Measurements from ENCODE around the gene WWOX. TPM values are rescaled to one million over a fixed set of nuclear protein-coding genes. Genes with fewer than 3 reads are reported as not detected.

The WWOX gene
- total RNA-seq, 1 experiment from 2014 or later = 28.3 TPM

GRCh38 chr16:78294538-78295225, 195.2 kb downstream of the WWOX start:
- Histone ChIP-seq H3K4me1 (ENCODE audit: insufficient read depth, low read length) (no peaks in the 10 kb centered on the region), H3K9ac (ENCODE audit: low read length) (no peak overlapping the region), H3K9me2 (replicated peaks; ENCODE audit: low read length) (no peaks in the 10 kb centered on the region), H4K20me1 (ENCODE audit: low read length) (no peaks in the 10 kb centered on the region), H2AFZ (ENCODE audit: low read length) (no peak overlapping the region), H3K79me2 (ENCODE audit: low read length) (no peaks in the 10 kb centered on the region), H3K4me3 (ENCODE audit: low read length) (no peak overlapping the region), H3K27ac (ENCODE audit: low read length) (no peak overlapping the region), H3K27me3 (ENCODE audit: low read length) (no peaks in the 10 kb centered on the region), H3F3A (ENCODE audit: low read length, unreplicated experiment) (no peaks in the 10 kb centered on the region), H3K9me3 (ENCODE audit: low read length) (no peaks in the 10 kb centered on the region), H3K36me3 (ENCODE audit: low read depth, low read length) (no peaks in the 10 kb centered on the region), H3K4me2 (ENCODE audit: low read length) (no peak overlapping the region)
- ChIA-PET CTCF (no interaction called here), POLR2A (ENCODE audit: unreplicated experiment) (no interaction called here)
- BruUV-seq (replicated peaks) = no TSS peak
- ATAC-seq (no peak), DNase-seq (no peak)
- no peak for TF ChIP-seq EZH2phosphoT487 (IDR thresholded peaks at IDR 0.05; ENCODE audit: borderline replicate concordance, low read length)
- TF ChIP-seq CTCF (conservative IDR thresholded peaks at IDR 0.05; ENCODE audit: low read depth, low read length) = no peak
- TF ChIP-seq EZH2 (IDR thresholded peaks at IDR 0.05; ENCODE audit: low read length, unreplicated experiment) = no peak
- intact Hi-C loops (cut with micrococcal nuclease) = no loop called here

DNA sequence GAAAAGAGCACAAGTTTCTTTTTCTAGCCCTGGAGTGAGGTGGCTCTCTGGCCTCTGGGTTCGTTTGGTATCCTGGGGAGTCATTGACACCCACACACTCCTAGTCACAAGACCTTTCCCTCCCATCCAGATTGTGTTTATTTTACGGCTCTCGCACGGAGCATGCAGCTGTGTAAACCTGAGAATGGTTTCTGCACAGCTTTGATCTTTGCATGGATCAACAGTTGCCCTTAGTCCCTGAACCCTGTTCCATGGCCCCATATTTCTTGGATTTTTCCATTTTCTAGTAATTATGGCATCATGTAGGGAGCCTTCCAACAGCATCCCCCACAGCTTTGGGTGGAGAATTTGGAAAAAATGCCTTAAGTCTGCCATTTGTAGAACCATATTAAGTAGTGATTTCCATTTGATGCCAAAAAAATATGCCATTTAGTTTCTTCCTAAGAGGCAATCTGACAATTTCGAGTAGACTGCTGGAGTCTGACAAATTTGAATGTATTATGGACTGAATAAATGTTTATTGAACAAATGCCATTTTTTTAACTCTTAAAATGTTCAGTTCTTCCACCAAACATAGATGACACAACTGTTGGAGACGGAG, 197.7 kb downstream of the WWOX start:
- POLR2A ChIA-PET (ENCODE audit: unreplicated experiment) = no interaction called here
- no peak for ATAC-seq
- H3K36me3 ChIP-seq (ENCODE audit: low read depth, low read length) = no peaks in the 10 kb centered on the region

More for the DNA sequence above, 197.7 kb downstream of the WWOX start:
- Histone ChIP-seq H3K4me1 (ENCODE audit: insufficient read depth, low read length) (no peaks in the 10 kb centered on the region), H3K27ac (ENCODE audit: low read length) (no peak overlapping the region), H3K79me2 (ENCODE audit: low read length) (no peaks in the 10 kb centered on the region), H3K4me3 (ENCODE audit: low read length) (no peak overlapping the region), H3K9me3 (ENCODE audit: low read length) (no peaks in the 10 kb centered on the region), H3K4me2 (ENCODE audit: low read length) (no peak overlapping the region), H2AFZ (ENCODE audit: low read length) (no peak overlapping the region), H4K20me1 (ENCODE audit: low read length) (no peaks in the 10 kb centered on the region), H3K9ac (ENCODE audit: low read length) (no peak overlapping the region), H3F3A (ENCODE audit: low read length, unreplicated experiment) (no peaks in the 10 kb centered on the region), H3K9me2 (replicated peaks; ENCODE audit: low read length) (no peaks in the 10 kb centered on the region), H3K27me3 (ENCODE audit: low read length) (no peaks in the 10 kb centered on the region)
- CTCF ChIA-PET = no interaction called here
- DNase-seq = no peak
- no peak for TF ChIP-seq CTCF (conservative IDR thresholded peaks at IDR 0.05; ENCODE audit: low read depth, low read length)
- TF ChIP-seq EZH2 (IDR thresholded peaks at IDR 0.05; ENCODE audit: low read length, unreplicated experiment) = no peak
- TF ChIP-seq EZH2phosphoT487 (IDR thresholded peaks at IDR 0.05; ENCODE audit: borderline replicate concordance, low read length) = no peak
- BruUV-seq (replicated peaks) = no TSS peak
- intact Hi-C loops (cut with micrococcal nuclease) = no loop called here
